IMR-90 (cell line): ENCODE results near the gene CATSPERE. TPM values are rescaled to one million over a fixed set of nuclear protein-coding genes. Genes with fewer than 3 reads are reported as not detected.

Experiments
- ATAC-seq: fragments of 200-7000 bp; cut with Tn5 transposase; 2 replicates; pipeline ENCODE4 v1.9.1; 2020; ENCODE audit warnings: low read depth, mild to moderate bottlenecking, moderate library complexity
- BruUV-seq: library from RNA; stranded (reverse); fragments of 400-500 nt; replicated peaks from 2 replicates; lab custom pipeline; 2021; lab: Mats Ljungman, UMichigan
- CTCF ChIA-PET: fragments of 300-600 bp; formaldehyde crosslinking; extraction: SDS; loops from one replicate; lab custom pipeline; 2021; ENCODE audit warnings: antibody characterized with exemption; lab: Yijun Ruan, JAX
- POLR2A ChIA-PET: fragments of 300-600 bp; sonication (Branson Sonifier 250); formaldehyde crosslinking; loops from one replicate; lab custom pipeline; 2022; ENCODE audit warnings: antibody characterized with exemption; ENCODE audit not compliant: unreplicated experiment; lab: Charles Lee
- DNase-seq: peaks from one replicate; pipeline ENCODE4 v3.0.0; 2013
- H2AFZ ChIP-seq: replicated peaks from 2 replicates; pipeline ENCODE3; 2013; ENCODE audit warnings: low read length, mild to moderate bottlenecking; ENCODE audit not compliant: poor library complexity
- H2AK5ac ChIP-seq: 2 replicates; pipeline ENCODE4 v1.6.1; 2013; ENCODE audit warnings: low read depth, low read length, inconsistent platforms
- H2AK9ac ChIP-seq: replicated peaks from 2 replicates; pipeline ENCODE3; 2013; ENCODE audit warnings: mild to moderate bottlenecking, low read depth, low read length, moderate library complexity; ENCODE audit not compliant: poor library complexity
- H2BK120ac ChIP-seq: 2 replicates; pipeline ENCODE4 v1.6.1; 2013; ENCODE audit warnings: low read depth, low read length, inconsistent platforms
- H2BK15ac ChIP-seq: 3 replicates; pipeline ENCODE4 v1.6.1; 2013; ENCODE audit warnings: low read depth, low read length, inconsistent platforms
- H2BK20ac ChIP-seq: 2 replicates; pipeline ENCODE4 v1.6.1; 2013; ENCODE audit warnings: low read depth, mild to moderate bottlenecking, inconsistent platforms, low read length, moderate library complexity
- H2BK5ac ChIP-seq: 2 replicates; pipeline ENCODE4 v1.6.1; 2013; ENCODE audit warnings: mild to moderate bottlenecking, low read depth, low read length, inconsistent platforms; ENCODE audit not compliant: poor library complexity, severe bottlenecking
- H3K14ac ChIP-seq: replicated peaks from 2 replicates; pipeline ENCODE4 v1.6.1; 2013; ENCODE audit warnings: low read depth, low read length, inconsistent platforms
- H3K18ac ChIP-seq: 2 replicates; pipeline ENCODE4 v1.6.1; 2013; ENCODE audit warnings: low read depth, low read length, control low read depth
- H3K23ac ChIP-seq: 2 replicates; pipeline ENCODE4 v1.6.1; 2013; ENCODE audit warnings: low read depth, low read length, inconsistent platforms
- H3K27ac ChIP-seq: 2 replicates; pipeline ENCODE4 v1.5.1; 2013; ENCODE audit warnings: mild to moderate bottlenecking, control low read depth, low read length; ENCODE audit not compliant: insufficient read depth
- H3K27me3 ChIP-seq: 2 replicates; pipeline ENCODE4 v1.6.1; 2013; ENCODE audit warnings: low read length; ENCODE audit not compliant: control insufficient read depth, insufficient read depth
- H3K36me3 ChIP-seq: 2 replicates; pipeline ENCODE4 v1.6.1; 2013; ENCODE audit warnings: low read length, mixed read lengths; ENCODE audit not compliant: control insufficient read depth, insufficient read depth
- H3K4ac ChIP-seq: 2 replicates; pipeline ENCODE4 v1.6.1; 2013; ENCODE audit warnings: low read depth, low read length, inconsistent platforms
- H3K4me1 ChIP-seq: 2 replicates; pipeline ENCODE4 v1.6.1; 2013; ENCODE audit warnings: low read length, mixed read lengths; ENCODE audit not compliant: control insufficient read depth, insufficient read depth
- H3K4me2 ChIP-seq: 2 replicates; pipeline ENCODE4 v1.6.1; 2013; ENCODE audit warnings: low read depth, mild to moderate bottlenecking, control low read depth, low read length, moderate library complexity
- H3K4me3 ChIP-seq: 2 replicates; pipeline ENCODE4 v1.5.1; 2013; ENCODE audit warnings: low read depth, mild to moderate bottlenecking, control low read depth, low read length, moderate library complexity; ENCODE audit not compliant: insufficient read depth
- H3K56ac ChIP-seq: 2 replicates; pipeline ENCODE4 v1.6.1; 2013; ENCODE audit warnings: low read length, inconsistent platforms; ENCODE audit not compliant: insufficient read depth; ENCODE audit errors: extremely low read depth
- H3K79me1 ChIP-seq, 2 experiments: 2 replicates each; pipeline ENCODE4 v1.6.1; 2013; ENCODE audit warnings: low read length in 2 of 2, inconsistent platforms in 1 of 2, low read depth in 1 of 2
- H3K9ac ChIP-seq: 2 replicates; pipeline ENCODE4 v1.6.1; 2013; ENCODE audit warnings: low read depth, low read length, control low read depth
- H3K9me1 ChIP-seq: 2 replicates; pipeline ENCODE4 v1.6.1; 2013; ENCODE audit warnings: low read length, inconsistent platforms; ENCODE audit not compliant: insufficient read depth
- H3K9me3 ChIP-seq: 2 replicates; pipeline ENCODE4 v1.6.1; 2013; ENCODE audit warnings: low read length; ENCODE audit not compliant: control insufficient read depth, insufficient read depth
- H4K20me1 ChIP-seq: 2 replicates; pipeline ENCODE4 v1.6.1; 2013; ENCODE audit warnings: low read length, inconsistent platforms; ENCODE audit not compliant: insufficient read depth
- H4K5ac ChIP-seq: 2 replicates; pipeline ENCODE4 v1.6.1; 2013; ENCODE audit warnings: mild to moderate bottlenecking, low read depth, low read length, control low read depth
- H4K8ac ChIP-seq, 2 experiments: 2 replicates each; pipeline ENCODE4 v1.6.1; 2013; ENCODE audit warnings: low read depth in 2 of 2, low read length in 2 of 2, control low read depth in 1 of 2, inconsistent platforms in 1 of 2
- H4K91ac ChIP-seq: 2 replicates; pipeline ENCODE4 v1.6.1; 2013; ENCODE audit warnings: low read depth, low read length, inconsistent platforms; ENCODE audit not compliant: insufficient read depth
- BHLHE40 ChIP-seq: fragments of 150-350 bp; IDR thresholded peaks from 2 replicates; pipeline ENCODE4 v1.6.1; 2016; ENCODE audit warnings: mild to moderate bottlenecking, low read depth, low read length
- CHD1 ChIP-seq: IDR thresholded peaks from 2 replicates; pipeline ENCODE4 v1.6.1; 2012; ENCODE audit warnings: low read depth, low read length, improper control_type of control experiment
- FOS ChIP-seq: fragments of 150-350 bp; IDR thresholded peaks from 2 replicates; pipeline ENCODE4 v1.6.1; 2016; ENCODE audit warnings: low read depth, low read length
- MAZ ChIP-seq: IDR thresholded peaks from 2 replicates; pipeline ENCODE4 v1.6.1; 2012; ENCODE audit warnings: low read depth, mild to moderate bottlenecking, low read length, improper control_type of control experiment, moderate library complexity, borderline replicate concordance
- RAD21 ChIP-seq: IDR thresholded peaks from 2 replicates; pipeline ENCODE4 v1.6.1; 2012; ENCODE audit warnings: low read length, improper control_type of control experiment
- RFX5 ChIP-seq: IDR thresholded peaks from 2 replicates; pipeline ENCODE4 v1.8.0; 2012; ENCODE audit warnings: low read depth, mild to moderate bottlenecking, low read length, moderate library complexity
- WGBS, 2 experiments: methylation state at CpG; one replicate each; pipeline versions ENCODE4 v1.1.5 to v1.1.7; 2013; ENCODE audit warnings: missing lambda C conversion rate in 2 of 2; ENCODE audit not compliant: insufficient read length in 1 of 2; ENCODE audit errors: extremely low coverage in 2 of 2; 5-methylcytosine and 5-hydroxymethylcytosine counted together
- dilution Hi-C: fragments of 300-500 bp; cut with HindIII; formaldehyde crosslinking; loops from one replicate; pipeline ENCODE4 v1.14.3; 2018; ENCODE audit warnings: low sequenced_read_pairs; ENCODE audit not compliant: unreplicated experiment
- in situ Hi-C: fragments of 300-500 bp; cut with MboI; formaldehyde crosslinking; loops from 3 replicates; pipeline ENCODE4 v1.14.3; 2019; ENCODE audit warnings: low sequenced_read_pairs, inconsistent platforms, mixed read lengths
- intact Hi-C: fragments of 100-400 bp; cut with micrococcal nuclease; formaldehyde crosslinking; loops from 2 replicates; pipeline ENCODE4 v1.10.0; 2022
- polyA plus RNA-seq, 3 experiments: library from polyadenylated mRNA; depleted of rRNA; stranded (reverse); fragments of >200 nt; gene quantifications; 2 replicates each; pipeline ENCODE4 v1.2.3, GENCODE V29; 2012; ENCODE audit warnings: low replicate concordance in 1 of 3
- total RNA-seq: library from RNA; depleted of rRNA; stranded (reverse); fragments of >200 nt; gene quantifications from 2 replicates; pipeline ENCODE4 v1.2.3, GENCODE V29; 2012

CATSPERE gene
- total and polyA plus RNA-seq, 2 of the 4 experiments (the other 2 are of a cell fraction) = 0.07 to 0.18 TPM

DNA sequence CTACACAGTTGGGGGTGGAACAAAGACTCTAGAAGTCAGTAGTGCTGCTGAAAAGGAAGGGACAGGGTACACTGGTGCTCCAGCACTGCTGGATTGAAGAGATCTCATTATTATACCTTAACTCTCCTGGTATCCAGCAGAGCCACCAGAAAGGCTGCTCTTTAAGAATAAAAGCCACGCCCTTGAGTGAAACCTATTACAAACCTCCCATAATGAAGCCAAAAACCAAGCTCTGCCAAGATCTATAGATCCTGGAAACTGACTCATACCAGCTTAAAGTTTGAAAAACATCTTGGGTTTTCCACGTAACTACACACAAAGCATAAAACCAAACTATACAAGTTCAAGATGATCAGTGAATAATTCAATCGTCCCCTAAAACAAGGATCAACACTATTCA lies 47.3 kb upstream of the CATSPERE start:
- H3K18ac ChIP-seq = no peak overlapping the region
- DNase-seq (no peak), ATAC-seq (no peak)
- no peak overlapping the region for H2AK5ac ChIP-seq
- no peak overlapping the region for H4K5ac ChIP-seq
- intact Hi-C loops = no loop called here
- no peak overlapping the region for H3K9ac ChIP-seq
- H3K4me1 ChIP-seq = no peaks in the 10 kb centered on the region
- CTCF ChIA-PET = interaction anchor here (1.1 to 1.4 kb wide), 4 partner anchors 12 to 140 kb away, joined by 3 to 5 read pairs (median 4); no protein-coding TSS in a partner anchor
- H3K36me3 ChIP-seq = peaks cover 38% of the 10 kb centered on the region
- H3K27ac ChIP-seq = no peak overlapping the region
- no peak overlapping the region for H2AK9ac ChIP-seq
- no peak overlapping the region for H2AFZ ChIP-seq
- H2BK20ac ChIP-seq = no peak overlapping the region
- no peaks in the 10 kb centered on the region for H4K20me1 ChIP-seq
- POLR2A ChIA-PET = no interaction called here
- H3K79me1 ChIP-seq = peaks cover 0 to 6% of the 10 kb centered on the region in 2 experiments; a peak in 3 of 4 replicates
- dilution Hi-C loops = no loop called here
- H4K8ac ChIP-seq = no peak overlapping the region
- TF ChIP-seq RAD21 (no peak), BHLHE40 (no peak), RFX5 (no peak), CHD1 (no peak), FOS (no peak), MAZ (no peak)
- H3K4me3 ChIP-seq = no peak overlapping the region
- no peak overlapping the region for H2BK120ac ChIP-seq
- H2BK5ac ChIP-seq = no peak overlapping the region
- no peak overlapping the region for H3K23ac ChIP-seq
- H2BK15ac ChIP-seq = no peak overlapping the region
- H3K56ac ChIP-seq = no peak overlapping the region
- no peaks in the 10 kb centered on the region for H3K9me3 ChIP-seq
- no peaks in the 10 kb centered on the region for H3K27me3 ChIP-seq
- H3K4me2 ChIP-seq = no peak overlapping the region
- no peak overlapping the region for H3K4ac ChIP-seq
- no TSS peak for BruUV-seq
- no peak overlapping the region for H4K91ac ChIP-seq
- WGBS, 2 experiments = no CpG with 5 or more reads among the region's 3 CpGs
- in situ Hi-C loops = no loop called here
- no peak overlapping the region for H3K14ac ChIP-seq
- peaks cover 3% of the 10 kb centered on the region; the same call in 1 of the 2 replicates for H3K9me1 ChIP-seq
